IMR-90 (cell line): ENCODE data around the gene TXNL4B. TPM values are rescaled to one million over a fixed set of nuclear protein-coding genes. Genes with fewer than 3 reads are reported as not detected.

Experiments
- ATAC-seq: fragments of 200-7000 bp; cut with Tn5 transposase; 2 replicates; pipeline ENCODE4 v1.9.1; 2020; ENCODE audit warnings: low read depth, mild to moderate bottlenecking, moderate library complexity
- BruUV-seq: library from RNA; stranded (reverse); fragments of 400-500 nt; replicated peaks from 2 replicates; lab custom pipeline; 2021; lab: Mats Ljungman, UMichigan
- CTCF ChIA-PET: fragments of 300-600 bp; formaldehyde crosslinking; extraction: SDS; loops from one replicate; lab custom pipeline; 2021; ENCODE audit warnings: antibody characterized with exemption; lab: Yijun Ruan, JAX
- POLR2A ChIA-PET: fragments of 300-600 bp; sonication (Branson Sonifier 250); formaldehyde crosslinking; loops from one replicate; lab custom pipeline; 2022; ENCODE audit warnings: antibody characterized with exemption; ENCODE audit not compliant: unreplicated experiment; lab: Charles Lee
- DNase-seq: peaks from one replicate; pipeline ENCODE4 v3.0.0; 2013
- H2AFZ ChIP-seq: replicated peaks from 2 replicates; pipeline ENCODE3; 2013; ENCODE audit warnings: low read length, mild to moderate bottlenecking; ENCODE audit not compliant: poor library complexity
- H2AK5ac ChIP-seq: 2 replicates; pipeline ENCODE4 v1.6.1; 2013; ENCODE audit warnings: low read depth, low read length, inconsistent platforms
- H2AK9ac ChIP-seq: replicated peaks from 2 replicates; pipeline ENCODE3; 2013; ENCODE audit warnings: mild to moderate bottlenecking, low read depth, low read length, moderate library complexity; ENCODE audit not compliant: poor library complexity
- H2BK120ac ChIP-seq: 2 replicates; pipeline ENCODE4 v1.6.1; 2013; ENCODE audit warnings: low read depth, low read length, inconsistent platforms
- H2BK15ac ChIP-seq: 3 replicates; pipeline ENCODE4 v1.6.1; 2013; ENCODE audit warnings: low read depth, low read length, inconsistent platforms
- H2BK20ac ChIP-seq: 2 replicates; pipeline ENCODE4 v1.6.1; 2013; ENCODE audit warnings: low read depth, mild to moderate bottlenecking, inconsistent platforms, low read length, moderate library complexity
- H2BK5ac ChIP-seq: 2 replicates; pipeline ENCODE4 v1.6.1; 2013; ENCODE audit warnings: mild to moderate bottlenecking, low read depth, low read length, inconsistent platforms; ENCODE audit not compliant: poor library complexity, severe bottlenecking
- H3K14ac ChIP-seq: replicated peaks from 2 replicates; pipeline ENCODE4 v1.6.1; 2013; ENCODE audit warnings: low read depth, low read length, inconsistent platforms
- H3K18ac ChIP-seq: 2 replicates; pipeline ENCODE4 v1.6.1; 2013; ENCODE audit warnings: low read depth, low read length, control low read depth
- H3K23ac ChIP-seq: 2 replicates; pipeline ENCODE4 v1.6.1; 2013; ENCODE audit warnings: low read depth, low read length, inconsistent platforms
- H3K27ac ChIP-seq: 2 replicates; pipeline ENCODE4 v1.5.1; 2013; ENCODE audit warnings: mild to moderate bottlenecking, control low read depth, low read length; ENCODE audit not compliant: insufficient read depth
- H3K27me3 ChIP-seq: 2 replicates; pipeline ENCODE4 v1.6.1; 2013; ENCODE audit warnings: low read length; ENCODE audit not compliant: control insufficient read depth, insufficient read depth
- H3K36me3 ChIP-seq: 2 replicates; pipeline ENCODE4 v1.6.1; 2013; ENCODE audit warnings: low read length, mixed read lengths; ENCODE audit not compliant: control insufficient read depth, insufficient read depth
- H3K4ac ChIP-seq: 2 replicates; pipeline ENCODE4 v1.6.1; 2013; ENCODE audit warnings: low read depth, low read length, inconsistent platforms
- H3K4me1 ChIP-seq: 2 replicates; pipeline ENCODE4 v1.6.1; 2013; ENCODE audit warnings: low read length, mixed read lengths; ENCODE audit not compliant: control insufficient read depth, insufficient read depth
- H3K4me2 ChIP-seq: 2 replicates; pipeline ENCODE4 v1.6.1; 2013; ENCODE audit warnings: low read depth, mild to moderate bottlenecking, control low read depth, low read length, moderate library complexity
- H3K4me3 ChIP-seq: 2 replicates; pipeline ENCODE4 v1.5.1; 2013; ENCODE audit warnings: low read depth, mild to moderate bottlenecking, control low read depth, low read length, moderate library complexity; ENCODE audit not compliant: insufficient read depth
- H3K56ac ChIP-seq: 2 replicates; pipeline ENCODE4 v1.6.1; 2013; ENCODE audit warnings: low read length, inconsistent platforms; ENCODE audit not compliant: insufficient read depth; ENCODE audit errors: extremely low read depth
- H3K79me1 ChIP-seq, 2 experiments: 2 replicates each; pipeline ENCODE4 v1.6.1; 2013; ENCODE audit warnings: low read length in 2 of 2, inconsistent platforms in 1 of 2, low read depth in 1 of 2
- H3K9ac ChIP-seq: 2 replicates; pipeline ENCODE4 v1.6.1; 2013; ENCODE audit warnings: low read depth, low read length, control low read depth
- H3K9me1 ChIP-seq: 2 replicates; pipeline ENCODE4 v1.6.1; 2013; ENCODE audit warnings: low read length, inconsistent platforms; ENCODE audit not compliant: insufficient read depth
- H3K9me3 ChIP-seq: 2 replicates; pipeline ENCODE4 v1.6.1; 2013; ENCODE audit warnings: low read length; ENCODE audit not compliant: control insufficient read depth, insufficient read depth
- H4K20me1 ChIP-seq: 2 replicates; pipeline ENCODE4 v1.6.1; 2013; ENCODE audit warnings: low read length, inconsistent platforms; ENCODE audit not compliant: insufficient read depth
- H4K5ac ChIP-seq: 2 replicates; pipeline ENCODE4 v1.6.1; 2013; ENCODE audit warnings: mild to moderate bottlenecking, low read depth, low read length, control low read depth
- H4K8ac ChIP-seq, 2 experiments: 2 replicates each; pipeline ENCODE4 v1.6.1; 2013; ENCODE audit warnings: low read depth in 2 of 2, low read length in 2 of 2, control low read depth in 1 of 2, inconsistent platforms in 1 of 2
- H4K91ac ChIP-seq: 2 replicates; pipeline ENCODE4 v1.6.1; 2013; ENCODE audit warnings: low read depth, low read length, inconsistent platforms; ENCODE audit not compliant: insufficient read depth
- BHLHE40 ChIP-seq: fragments of 150-350 bp; IDR thresholded peaks from 2 replicates; pipeline ENCODE4 v1.6.1; 2016; ENCODE audit warnings: mild to moderate bottlenecking, low read depth, low read length
- CEBPB ChIP-seq: IDR thresholded peaks from 2 replicates; pipeline ENCODE4 v1.6.1; 2012; ENCODE audit warnings: low read depth, low read length, improper control_type of control experiment
- ELK1 ChIP-seq: fragments of 150-350 bp; IDR thresholded peaks from 2 replicates; pipeline ENCODE4 v1.6.1; 2016; ENCODE audit warnings: low read depth, mild to moderate bottlenecking, low read length, moderate library complexity, borderline replicate concordance
- MAFK ChIP-seq: IDR thresholded peaks from 2 replicates; pipeline ENCODE4 v1.6.1; 2012; ENCODE audit warnings: low read depth, low read length, improper control_type of control experiment
- MXI1 ChIP-seq: IDR thresholded peaks from 2 replicates; pipeline ENCODE4 v1.6.1; 2012; ENCODE audit warnings: low read depth, mild to moderate bottlenecking, low read length, moderate library complexity, borderline replicate concordance
- POLR2A ChIP-seq: IDR thresholded peaks from 2 replicates; pipeline ENCODE4 v1.6.1; 2012; ENCODE audit warnings: mild to moderate bottlenecking, low read depth, low read length
- RFX5 ChIP-seq: IDR thresholded peaks from 2 replicates; pipeline ENCODE4 v1.8.0; 2012; ENCODE audit warnings: low read depth, mild to moderate bottlenecking, low read length, moderate library complexity
- SMC3 ChIP-seq: fragments of 150-350 bp; IDR thresholded peaks from 2 replicates; pipeline ENCODE4 v1.6.1; 2016; ENCODE audit warnings: low read depth, mild to moderate bottlenecking, antibody characterized with exemption, low read length, moderate library complexity
- USF2 ChIP-seq: fragments of 150-350 bp; IDR thresholded peaks from 2 replicates; pipeline ENCODE4 v1.6.1; 2017; ENCODE audit warnings: mild to moderate bottlenecking, antibody characterized with exemption, low read length, low read depth
- WGBS, 2 experiments: methylation state at CpG; one replicate each; pipeline versions ENCODE4 v1.1.5 to v1.1.7; 2013; ENCODE audit warnings: missing lambda C conversion rate in 2 of 2; ENCODE audit not compliant: insufficient read length in 1 of 2; ENCODE audit errors: extremely low coverage in 2 of 2; 5-methylcytosine and 5-hydroxymethylcytosine counted together
- dilution Hi-C: fragments of 300-500 bp; cut with HindIII; formaldehyde crosslinking; loops from one replicate; pipeline ENCODE4 v1.14.3; 2018; ENCODE audit warnings: low sequenced_read_pairs; ENCODE audit not compliant: unreplicated experiment
- in situ Hi-C: fragments of 300-500 bp; cut with MboI; formaldehyde crosslinking; loops from 3 replicates; pipeline ENCODE4 v1.14.3; 2019; ENCODE audit warnings: low sequenced_read_pairs, inconsistent platforms, mixed read lengths
- intact Hi-C: fragments of 100-400 bp; cut with micrococcal nuclease; formaldehyde crosslinking; loops from 2 replicates; pipeline ENCODE4 v1.10.0; 2022
- polyA plus RNA-seq, 3 experiments: library from polyadenylated mRNA; depleted of rRNA; stranded (reverse); fragments of >200 nt; gene quantifications; 2 replicates each; pipeline ENCODE4 v1.2.3, GENCODE V29; 2012; ENCODE audit warnings: low replicate concordance in 1 of 3
- total RNA-seq: library from RNA; depleted of rRNA; stranded (reverse); fragments of >200 nt; gene quantifications from 2 replicates; pipeline ENCODE4 v1.2.3, GENCODE V29; 2012

Gene TXNL4B
- total and polyA plus RNA-seq, 2 of the 4 experiments (the other 2 are of a cell fraction) = 5.4 to 8.6 TPM

- intact Hi-C loops = no loop called here
- Histone ChIP-seq H3K4me1 (no peaks in the 10 kb centered on the region), H2AK5ac (no peak overlapping the region), H2AK9ac (no peak overlapping the region), H3K9me3 (no peaks in the 10 kb centered on the region), H4K8ac (no peak overlapping the region), H3K18ac (no peak overlapping the region), H2BK20ac (no peak overlapping the region), H4K5ac (no peak overlapping the region), H3K36me3 (no peaks in the 10 kb centered on the region), H2AFZ (no peak overlapping the region), H3K14ac (no peak overlapping the region), H3K23ac (no peak overlapping the region), H2BK5ac (no peak overlapping the region), H3K9ac (no peak overlapping the region), H3K27ac (no peak overlapping the region), H4K91ac (no peak overlapping the region), H3K27me3 (no peaks in the 10 kb centered on the region), H3K9me1 (no peaks in the 10 kb centered on the region), H3K56ac (no peak overlapping the region), H3K4ac (no peak overlapping the region), H2BK120ac (no peak overlapping the region), H3K4me2 (no peak overlapping the region), H3K79me1 (no peaks in the 10 kb centered on the region), H3K4me3 (no peak overlapping the region), H2BK15ac (no peak overlapping the region), H4K20me1 (no peaks in the 10 kb centered on the region)
- POLR2A ChIA-PET = no interaction called here
- in situ Hi-C loops = no loop called here
- WGBS, 2 experiments = 83% methylated on average over 1 of the region's 2 CpGs; no CpG with 5 or more reads in 1 of the 2 experiments
- DNase-seq (no peak), ATAC-seq (no peak)
- CTCF ChIA-PET = no interaction called here
- no TSS peak for BruUV-seq
- no peak for TF ChIP-seq BHLHE40
- TF ChIP-seq MAFK = no peak
- no peak for TF ChIP-seq MXI1
- no peak for TF ChIP-seq SMC3
- no peak for TF ChIP-seq ELK1
- TF ChIP-seq USF2 = no peak
- no peak for TF ChIP-seq RFX5
- TF ChIP-seq CEBPB = no peak
- TF ChIP-seq POLR2A = no peak
- dilution Hi-C loops = no loop called here
Observed at GRCh38 chr16:72051818-72052217, 41.6 kb downstream of the TXNL4B start.
